ENCODE measurements around the gene TMEM132E. TPM values are rescaled to one million over a fixed set of nuclear protein-coding genes. Genes with fewer than 3 reads are reported as not detected.

The TMEM132E gene
- total RNA-seq, 1 experiment from 2014 or later: 0.04 TPM

DNA sequence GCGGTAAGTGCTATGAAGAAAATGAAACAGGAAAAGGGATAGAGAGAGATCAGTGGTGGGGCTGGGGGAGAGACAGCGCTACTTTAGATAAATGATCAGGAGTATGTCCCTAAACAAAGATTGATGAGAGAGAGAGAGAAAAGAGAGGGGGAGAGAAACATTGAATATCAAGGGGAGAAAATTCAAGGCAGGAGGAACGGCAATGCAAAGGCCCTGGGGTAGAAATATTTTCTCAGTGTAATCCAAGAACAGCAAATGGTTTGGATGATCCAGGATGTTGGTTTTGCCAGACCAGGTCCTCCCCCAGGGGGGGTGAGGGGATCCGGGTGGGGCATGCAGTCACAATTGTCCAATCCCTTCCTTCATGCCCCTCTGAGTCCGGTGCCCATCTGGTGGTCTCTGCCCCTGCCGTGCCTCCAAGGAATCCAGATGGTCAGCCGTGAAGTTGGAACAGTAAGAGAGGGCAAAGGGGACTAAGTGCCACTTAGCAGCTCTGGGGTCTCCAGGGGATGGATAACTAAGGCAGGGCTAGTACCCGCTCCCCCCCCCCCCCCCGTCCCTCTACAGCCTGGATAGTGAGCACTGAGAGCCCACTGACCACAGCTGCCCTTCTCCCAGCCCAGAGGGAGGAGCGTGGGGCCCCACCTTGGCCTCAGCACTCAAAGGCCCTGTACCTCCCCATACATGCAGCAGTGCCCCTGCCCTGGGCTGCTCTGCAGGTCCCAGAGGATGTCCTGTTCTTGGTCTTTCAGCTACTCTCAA is 43.7 kb downstream of the TMEM132E start:
- Histone ChIP-seq H3K4me3 (ENCODE audit: low read depth, low read length, poor library complexity, severe bottlenecking) (no peak overlapping the region), H3K4me1 (ENCODE audit: insufficient read depth, low read length, poor library complexity, severe bottlenecking) (no peaks in the 10 kb centered on the region), H3K9me3 (ENCODE audit: low read depth, low read length, poor library complexity, severe bottlenecking) (no peaks in the 10 kb centered on the region), H3K27me3 (replicated peaks; ENCODE audit: insufficient read depth, low read depth, low read length, poor library complexity) (no peaks in the 10 kb centered on the region), H3K27ac (ENCODE audit: low read depth, low read length, poor library complexity, severe bottlenecking) (no peak overlapping the region), H3K36me3 (ENCODE audit: insufficient read depth, low read length, poor library complexity, severe bottlenecking) (no peaks in the 10 kb centered on the region)
- ChIA-PET POLR2A (ENCODE audit: low non-redundant PET) (no interaction called here), CTCF (no interaction called here)
- no TSS peak for BruUV-seq (replicated peaks)
- TF ChIP-seq, protein P1, sequence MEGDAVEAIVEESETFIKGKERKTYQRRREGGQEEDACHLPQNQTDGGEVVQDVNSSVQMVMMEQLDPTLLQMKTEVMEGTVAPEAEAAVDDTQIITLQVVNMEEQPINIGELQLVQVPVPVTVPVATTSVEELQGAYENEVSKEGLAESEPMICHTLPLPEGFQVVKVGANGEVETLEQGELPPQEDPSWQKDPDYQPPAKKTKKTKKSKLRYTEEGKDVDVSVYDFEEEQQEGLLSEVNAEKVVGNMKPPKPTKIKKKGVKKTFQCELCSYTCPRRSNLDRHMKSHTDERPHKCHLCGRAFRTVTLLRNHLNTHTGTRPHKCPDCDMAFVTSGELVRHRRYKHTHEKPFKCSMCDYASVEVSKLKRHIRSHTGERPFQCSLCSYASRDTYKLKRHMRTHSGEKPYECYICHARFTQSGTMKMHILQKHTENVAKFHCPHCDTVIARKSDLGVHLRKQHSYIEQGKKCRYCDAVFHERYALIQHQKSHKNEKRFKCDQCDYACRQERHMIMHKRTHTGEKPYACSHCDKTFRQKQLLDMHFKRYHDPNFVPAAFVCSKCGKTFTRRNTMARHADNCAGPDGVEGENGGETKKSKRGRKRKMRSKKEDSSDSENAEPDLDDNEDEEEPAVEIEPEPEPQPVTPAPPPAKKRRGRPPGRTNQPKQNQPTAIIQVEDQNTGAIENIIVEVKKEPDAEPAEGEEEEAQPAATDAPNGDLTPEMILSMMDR (conservative IDR thresholded peaks at IDR 0.05; ENCODE audit: low read depth, low read length): no peak
- TF ChIP-seq EZH2 (IDR thresholded peaks at IDR 0.05; ENCODE audit: borderline replicate concordance, low read depth, low read length, poor library complexity, severe bottlenecking): no peak
- intact Hi-C loops (cut with micrococcal nuclease; ENCODE audit: unreplicated experiment): no loop called here
- no peak for DNase-seq (ENCODE audit: low spot score)

DNA sequence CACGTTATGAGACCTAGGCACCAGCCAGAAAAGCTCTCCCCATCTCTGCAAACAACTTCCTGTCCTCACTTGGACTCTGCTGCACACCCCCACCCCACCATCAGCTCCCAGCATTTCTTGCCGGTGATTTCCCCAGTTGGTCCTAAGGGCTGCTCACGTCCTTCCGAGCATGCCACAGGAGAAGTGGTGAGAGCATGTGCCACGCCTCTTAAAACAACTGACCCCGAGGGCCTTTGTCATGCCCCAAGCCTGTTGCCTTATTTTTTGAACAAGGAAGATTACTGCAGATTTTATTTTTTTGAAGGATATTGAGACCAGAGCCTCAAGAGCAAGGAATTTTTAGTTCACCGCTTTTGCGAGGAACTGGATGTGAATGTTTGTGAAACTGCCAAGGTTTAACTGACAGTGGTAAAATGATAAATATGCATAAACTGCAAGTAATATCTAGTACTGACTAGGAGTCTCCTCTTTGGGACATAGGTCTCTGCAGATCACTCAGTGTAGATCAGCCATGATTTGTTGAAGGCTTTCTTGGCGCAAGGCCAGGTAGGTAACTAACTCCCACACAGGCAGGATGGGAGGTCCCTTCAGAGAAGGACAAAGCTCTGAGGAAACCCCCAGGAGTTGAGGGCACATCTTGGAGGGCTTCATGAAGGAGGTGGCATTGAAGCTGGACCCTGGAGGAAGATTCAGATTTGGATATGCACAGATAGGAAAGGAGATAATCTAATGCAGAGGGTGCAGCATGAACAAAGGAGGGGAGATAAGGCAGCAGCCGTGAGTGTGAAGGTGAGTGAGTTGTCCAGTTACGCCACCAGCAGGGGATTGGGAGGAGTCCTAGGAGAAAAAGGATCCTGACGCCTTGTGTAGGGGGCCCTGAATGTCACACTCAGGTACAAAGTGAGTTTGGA is 44.7 kb downstream of the TMEM132E start:
- BruUV-seq (replicated peaks): no TSS peak
- ChIA-PET CTCF (no interaction called here), POLR2A (ENCODE audit: low non-redundant PET) (no interaction called here)
- intact Hi-C loops (cut with micrococcal nuclease; ENCODE audit: unreplicated experiment): no loop called here
- no peaks in the 10 kb centered on the region for H3K4me1 ChIP-seq (ENCODE audit: insufficient read depth, low read length, poor library complexity, severe bottlenecking)
- H3K27me3 ChIP-seq (replicated peaks; ENCODE audit: insufficient read depth, low read depth, low read length, poor library complexity): no peaks in the 10 kb centered on the region
- no peaks in the 10 kb centered on the region for H3K9me3 ChIP-seq (ENCODE audit: low read depth, low read length, poor library complexity, severe bottlenecking)
- H3K4me3 ChIP-seq (ENCODE audit: low read depth, low read length, poor library complexity, severe bottlenecking): no peak overlapping the region
- no peak for TF ChIP-seq EZH2 (IDR thresholded peaks at IDR 0.05; ENCODE audit: borderline replicate concordance, low read depth, low read length, poor library complexity, severe bottlenecking)
- TF ChIP-seq, protein P1 (conservative IDR thresholded peaks at IDR 0.05; ENCODE audit: low read depth, low read length): no peak
- H3K27ac ChIP-seq (ENCODE audit: low read depth, low read length, poor library complexity, severe bottlenecking): no peak overlapping the region
- no peak for DNase-seq (ENCODE audit: low spot score)
- H3K36me3 ChIP-seq (ENCODE audit: insufficient read depth, low read length, poor library complexity, severe bottlenecking): no peaks in the 10 kb centered on the region

DNA sequence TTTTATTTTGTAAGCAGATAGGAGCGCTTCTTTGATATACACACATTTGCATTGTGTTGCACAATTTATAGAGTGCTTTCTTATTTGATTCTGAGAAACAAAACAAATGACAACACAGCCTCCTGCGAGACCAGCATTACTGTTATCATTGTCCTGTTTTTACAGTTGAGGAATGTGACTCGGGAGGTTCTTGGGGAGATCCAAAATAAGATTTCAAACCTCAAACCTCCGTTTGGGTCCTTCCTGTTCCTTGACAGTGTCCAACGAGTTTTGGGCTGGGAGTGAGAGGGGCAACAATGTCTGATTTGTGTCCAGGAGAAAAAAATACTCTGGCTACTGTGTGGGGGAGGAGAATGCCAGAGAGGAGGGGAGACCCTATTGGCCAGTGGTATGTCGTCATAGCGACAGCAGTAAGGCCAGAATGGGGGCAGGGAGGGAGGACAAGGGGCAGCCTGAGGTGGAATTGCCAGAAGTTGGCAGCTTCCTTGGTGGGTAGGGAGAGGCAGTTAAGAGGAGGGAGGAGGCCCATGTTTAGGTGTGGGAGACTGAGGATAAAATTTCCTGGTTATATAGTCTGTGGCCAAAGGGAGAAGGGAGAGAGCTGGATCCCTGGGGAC is 45.5 kb downstream of the TMEM132E start:
- no peak overlapping the region for H3K27ac ChIP-seq (ENCODE audit: low read depth, low read length, poor library complexity, severe bottlenecking)
- H3K27me3 ChIP-seq (replicated peaks; ENCODE audit: insufficient read depth, low read depth, low read length, poor library complexity): no peaks in the 10 kb centered on the region
- no TSS peak for BruUV-seq (replicated peaks)
- ChIA-PET POLR2A (ENCODE audit: low non-redundant PET) (no interaction called here), CTCF (no interaction called here)
- no peak for DNase-seq (ENCODE audit: low spot score)
- H3K36me3 ChIP-seq (ENCODE audit: insufficient read depth, low read length, poor library complexity, severe bottlenecking): no peaks in the 10 kb centered on the region
- intact Hi-C loops (cut with micrococcal nuclease; ENCODE audit: unreplicated experiment): no loop called here
- H3K4me3 ChIP-seq (ENCODE audit: low read depth, low read length, poor library complexity, severe bottlenecking): no peak overlapping the region
- H3K4me1 ChIP-seq (ENCODE audit: insufficient read depth, low read length, poor library complexity, severe bottlenecking): no peaks in the 10 kb centered on the region
- TF ChIP-seq EZH2 (IDR thresholded peaks at IDR 0.05; ENCODE audit: borderline replicate concordance, low read depth, low read length, poor library complexity, severe bottlenecking): no peak
- TF ChIP-seq, protein P1 (conservative IDR thresholded peaks at IDR 0.05; ENCODE audit: low read depth, low read length): no peak
- no peaks in the 10 kb centered on the region for H3K9me3 ChIP-seq (ENCODE audit: low read depth, low read length, poor library complexity, severe bottlenecking)
